Muscle layer of colon (tissue), 2 donors: Measurements from ENCODE around the gene HRH2.

ENCODE experiments used
- H3K27ac ChIP-seq: one replicate; pipeline ENCODE4 v1.7.0; 2013; ENCODE audit warnings: low read depth, mild to moderate bottlenecking, low read length, moderate library complexity
- H3K27me3 ChIP-seq, 2 donors: one replicate each; pipeline ENCODE4 v1.7.0; 2013; ENCODE audit warnings: low read length in 2 of 2, mild to moderate bottlenecking in 2 of 2; ENCODE audit not compliant: insufficient read depth in 2 of 2, control insufficient read depth in 1 of 2
- H3K36me3 ChIP-seq: one replicate; pipeline ENCODE4 v1.7.0; 2013; ENCODE audit warnings: mild to moderate bottlenecking, low read length; ENCODE audit not compliant: insufficient read depth
- H3K4me1 ChIP-seq: one replicate; pipeline ENCODE4 v1.7.0; 2013; ENCODE audit warnings: mild to moderate bottlenecking, low read length; ENCODE audit not compliant: insufficient read depth
- H3K4me3 ChIP-seq, 2 donors: one replicate each; pipeline ENCODE4 v1.7.0; 2013; ENCODE audit warnings: low read length in 2 of 2, low read depth in 1 of 2, mild to moderate bottlenecking in 1 of 2, moderate library complexity in 1 of 2
- H3K9ac ChIP-seq: one replicate; pipeline ENCODE4 v1.7.0; 2013; ENCODE audit warnings: low read length
- H3K9me3 ChIP-seq: one replicate; pipeline ENCODE4 v1.7.0; 2013; ENCODE audit warnings: mild to moderate bottlenecking, low read length
- donor health status: abdominal sarcoma.
- donor health status: Adenocarcinoma of cecum.

HRH2 gene

GRCh38 chr5:175695161-175696126 lies 37.6 kb downstream of the HRH2 start:
- Histone ChIP-seq H3K4me1 (peaks cover 10% of the 10 kb centered on the region), H3K9ac (no peak overlapping the region), H3K27ac (no peak overlapping the region), H3K4me3 (no peak overlapping the region), H3K9me3 (no peaks in the 10 kb centered on the region), H3K36me3 (no peaks in the 10 kb centered on the region), H3K27me3 (peaks cover 0 to 6% of the 10 kb centered on the region in 2 donors)

GRCh38 chr5:175696139-175696854 lies 38.4 kb downstream of the HRH2 start:
- H3K36me3 ChIP-seq: no peaks in the 10 kb centered on the region
- H3K4me3 ChIP-seq: no peak overlapping the region
- H3K27me3 ChIP-seq: no peaks in the 10 kb centered on the region
- no peaks in the 10 kb centered on the region for H3K9me3 ChIP-seq
- H3K9ac ChIP-seq: no peak overlapping the region
- peaks cover 10% of the 10 kb centered on the region for H3K4me1 ChIP-seq
- H3K27ac ChIP-seq: no peak overlapping the region

GRCh38 chr5:175696855-175697198 lies 39.0 kb downstream of the HRH2 start:
- Histone ChIP-seq H3K9me3 (no peaks in the 10 kb centered on the region), H3K9ac (no peak overlapping the region), H3K27ac (no peak overlapping the region), H3K27me3 (no peaks in the 10 kb centered on the region), H3K4me3 (no peak overlapping the region), H3K36me3 (no peaks in the 10 kb centered on the region), H3K4me1 (peaks cover 10% of the 10 kb centered on the region)

- Histone ChIP-seq H3K27me3 (no peaks in the 10 kb centered on the region), H3K9me3 (no peaks in the 10 kb centered on the region), H3K4me3 (no peak overlapping the region), H3K27ac (no peak overlapping the region), H3K36me3 (no peaks in the 10 kb centered on the region), H3K9ac (no peak overlapping the region), H3K4me1 (peaks cover 4% of the 10 kb centered on the region)
These were observed 40.0 kb downstream of the HRH2 start for GRCh38 chr5:175697846-175698245.

- no peaks in the 10 kb centered on the region for H3K36me3 ChIP-seq
- no peaks in the 10 kb centered on the region for H3K9me3 ChIP-seq
- H3K27ac ChIP-seq: no peak overlapping the region
- H3K27me3 ChIP-seq: no peaks in the 10 kb centered on the region
- no peaks in the 10 kb centered on the region for H3K4me1 ChIP-seq
- H3K9ac ChIP-seq: no peak overlapping the region
- H3K4me3 ChIP-seq: no peak overlapping the region
These were observed 40.7 kb downstream of the HRH2 start for GRCh38 chr5:175698401-175699115.

GRCh38 chr5:175700991-175701390 lies 43.1 kb downstream of the HRH2 start:
- H3K4me1 ChIP-seq: no peaks in the 10 kb centered on the region
- no peak overlapping the region for H3K9ac ChIP-seq
- H3K27me3 ChIP-seq: no peaks in the 10 kb centered on the region
- H3K27ac ChIP-seq: no peak overlapping the region
- H3K4me3 ChIP-seq: no peak overlapping the region
- H3K36me3 ChIP-seq: no peaks in the 10 kb centered on the region
- no peaks in the 10 kb centered on the region for H3K9me3 ChIP-seq

- Histone ChIP-seq H3K4me1 (no peaks in the 10 kb centered on the region), H3K36me3 (no peaks in the 10 kb centered on the region), H3K9ac (no peak overlapping the region), H3K27me3 (no peaks in the 10 kb centered on the region), H3K4me3 (no peak overlapping the region), H3K27ac (no peak overlapping the region), H3K9me3 (no peaks in the 10 kb centered on the region)
These were observed 43.9 kb downstream of the HRH2 start for GRCh38 chr5:175701797-175702196.

- Histone ChIP-seq H3K4me3 (no peak overlapping the region), H3K27me3 (no peaks in the 10 kb centered on the region), H3K36me3 (no peaks in the 10 kb centered on the region), H3K4me1 (no peaks in the 10 kb centered on the region), H3K9ac (no peak overlapping the region), H3K9me3 (no peaks in the 10 kb centered on the region), H3K27ac (no peak overlapping the region)
These were observed 48.6 kb downstream of the HRH2 start for GRCh38 chr5:175706499-175706898.

GRCh38 chr5:175707751-175708375 lies 50.0 kb downstream of the HRH2 start:
- Histone ChIP-seq H3K27ac (no peak overlapping the region), H3K27me3 (no peaks in the 10 kb centered on the region), H3K4me1 (no peaks in the 10 kb centered on the region), H3K9ac (no peak overlapping the region), H3K9me3 (no peaks in the 10 kb centered on the region), H3K4me3 (no peak overlapping the region), H3K36me3 (no peaks in the 10 kb centered on the region)

- H3K27me3 ChIP-seq: no peaks in the 10 kb centered on the region
- no peak overlapping the region for H3K27ac ChIP-seq
- H3K4me1 ChIP-seq: no peaks in the 10 kb centered on the region
These were observed 51.5 kb downstream of the HRH2 start for GRCh38 chr5:175709276-175709781.

GRCh38 chr5:175710326-175710725 lies 52.5 kb downstream of the HRH2 start:
- Histone ChIP-seq H3K27me3 (no peaks in the 10 kb centered on the region), H3K27ac (no peak overlapping the region), H3K36me3 (no peaks in the 10 kb centered on the region), H3K4me3 (no peak overlapping the region), H3K9me3 (peaks cover 4% of the 10 kb centered on the region), H3K9ac (no peak overlapping the region), H3K4me1 (no peaks in the 10 kb centered on the region)

More at GRCh38 chr5:175709276-175709781, 51.5 kb downstream of the HRH2 start:
- H3K9ac ChIP-seq: no peak overlapping the region
- no peaks in the 10 kb centered on the region for H3K36me3 ChIP-seq
- peaks cover 4% of the 10 kb centered on the region for H3K9me3 ChIP-seq
- H3K4me3 ChIP-seq: no peak overlapping the region
